ENCODE results near the gene AMIGO2. TPM values are rescaled to one million over a fixed set of nuclear protein-coding genes. Genes with fewer than 3 reads are reported as not detected.

The AMIGO2 gene
- total RNA-seq, 1 donor, result 8.0 TPM

DNA sequence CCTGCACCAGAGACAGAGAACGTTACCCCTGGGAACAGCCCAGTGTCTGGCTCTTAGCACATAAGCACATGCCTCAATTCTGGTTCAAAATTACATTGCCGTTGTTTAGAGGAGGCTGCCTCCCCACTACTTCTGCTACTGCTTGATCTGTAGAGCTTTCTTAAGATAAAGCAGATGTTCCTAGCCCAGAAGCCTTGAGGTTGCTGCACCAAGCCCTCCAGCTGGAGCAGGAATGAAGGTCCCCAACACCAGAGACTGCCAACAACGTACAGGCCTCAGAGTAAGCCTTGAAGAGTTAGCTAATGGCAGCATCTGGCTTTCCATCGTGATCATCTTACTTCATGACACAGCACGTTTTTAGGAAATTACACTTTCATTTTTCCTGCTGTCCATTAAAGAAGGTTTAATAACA lies 34.7 kb upstream of the AMIGO2 start:
- no peak overlapping the region for H3K4me2 ChIP-seq (ENCODE audit: insufficient read depth, low read length)
- H3K36me3 ChIP-seq (ENCODE audit: insufficient read depth, low read length), result no peaks in the 10 kb centered on the region
- no peak for TF ChIP-seq CTCF (IDR thresholded peaks at IDR 0.05; ENCODE audit: extremely low read depth, low read depth, low read length)
- H3K4me1 ChIP-seq (ENCODE audit: insufficient read depth, low read length), result no peaks in the 10 kb centered on the region
- H3K27me3 ChIP-seq (ENCODE audit: insufficient read depth, low read length), result no peaks in the 10 kb centered on the region
- no peak overlapping the region for H3K27ac ChIP-seq (ENCODE audit: low read depth, low read length)
- no peaks in the 10 kb centered on the region for H4K20me1 ChIP-seq (ENCODE audit: insufficient read depth, low read length)
- no peak overlapping the region for H2AFZ ChIP-seq (ENCODE audit: low read length)
- H3K79me2 ChIP-seq (ENCODE audit: insufficient read depth, low read length), result no peaks in the 10 kb centered on the region
- no peak for DNase-seq (ENCODE audit: insufficient read length, low spot score, missing footprints)
- no peaks in the 10 kb centered on the region for H3K9me3 ChIP-seq (ENCODE audit: low read depth, low read length)
- H3K4me3 ChIP-seq (ENCODE audit: insufficient read depth, low read length), result no peak overlapping the region

DNA sequence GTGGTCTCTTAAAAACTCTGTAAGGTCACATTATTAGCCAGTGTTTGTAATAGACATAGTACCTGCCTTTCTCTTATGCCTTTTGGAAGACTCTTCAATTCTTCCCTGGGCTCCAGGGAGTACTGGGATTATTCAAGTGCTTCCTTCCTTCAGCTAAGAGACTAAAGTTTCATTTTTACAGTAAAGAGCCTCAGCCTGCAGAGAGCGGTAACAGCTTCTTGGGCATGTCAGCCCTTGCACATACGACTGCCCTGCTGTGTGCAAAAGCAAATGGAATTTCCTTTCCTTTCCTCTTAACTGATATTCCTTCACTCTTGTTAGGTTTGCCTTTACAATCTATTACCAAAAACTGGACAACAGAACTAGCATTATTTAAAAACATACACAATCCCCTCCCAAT lies 32.9 kb upstream of the AMIGO2 start:
- H3K79me2 ChIP-seq (ENCODE audit: insufficient read depth, low read length), result no peaks in the 10 kb centered on the region
- no peaks in the 10 kb centered on the region for H3K27me3 ChIP-seq (ENCODE audit: insufficient read depth, low read length)
- no peak overlapping the region for H3K4me3 ChIP-seq (ENCODE audit: insufficient read depth, low read length)
- no peak for DNase-seq (ENCODE audit: insufficient read length, low spot score, missing footprints)
- no peaks in the 10 kb centered on the region for H3K36me3 ChIP-seq (ENCODE audit: insufficient read depth, low read length)
- no peak for TF ChIP-seq CTCF (IDR thresholded peaks at IDR 0.05; ENCODE audit: extremely low read depth, low read depth, low read length)
- H3K27ac ChIP-seq (ENCODE audit: low read depth, low read length), result no peak overlapping the region
- H2AFZ ChIP-seq (ENCODE audit: low read length), result no peak overlapping the region
- no peak overlapping the region for H3K4me2 ChIP-seq (ENCODE audit: insufficient read depth, low read length)
- H3K9me3 ChIP-seq (ENCODE audit: low read depth, low read length), result no peaks in the 10 kb centered on the region
- H3K4me1 ChIP-seq (ENCODE audit: insufficient read depth, low read length), result no peaks in the 10 kb centered on the region
- no peaks in the 10 kb centered on the region for H4K20me1 ChIP-seq (ENCODE audit: insufficient read depth, low read length)

GRCh38 chr12:47111854-47112253 lies 32.1 kb upstream of the AMIGO2 start:
- no peak for TF ChIP-seq CTCF (IDR thresholded peaks at IDR 0.05; ENCODE audit: extremely low read depth, low read depth, low read length)
- Histone ChIP-seq H3K27ac (ENCODE audit: low read depth, low read length) (no peak overlapping the region), H3K79me2 (ENCODE audit: insufficient read depth, low read length) (no peaks in the 10 kb centered on the region), H3K4me2 (ENCODE audit: insufficient read depth, low read length) (no peak overlapping the region), H3K4me3 (ENCODE audit: insufficient read depth, low read length) (no peak overlapping the region), H3K27me3 (ENCODE audit: insufficient read depth, low read length) (no peaks in the 10 kb centered on the region), H3K4me1 (ENCODE audit: insufficient read depth, low read length) (no peaks in the 10 kb centered on the region), H2AFZ (ENCODE audit: low read length) (no peak overlapping the region), H3K36me3 (ENCODE audit: insufficient read depth, low read length) (no peaks in the 10 kb centered on the region), H4K20me1 (ENCODE audit: insufficient read depth, low read length) (no peaks in the 10 kb centered on the region), H3K9me3 (ENCODE audit: low read depth, low read length) (no peaks in the 10 kb centered on the region)
- DNase-seq (ENCODE audit: insufficient read length, low spot score, missing footprints), result no peak

GRCh38 chr12:47111392-47111778 lies 31.6 kb upstream of the AMIGO2 start:
- Histone ChIP-seq H3K4me1 (ENCODE audit: insufficient read depth, low read length) (no peaks in the 10 kb centered on the region), H3K4me3 (ENCODE audit: insufficient read depth, low read length) (no peak overlapping the region), H2AFZ (ENCODE audit: low read length) (no peak overlapping the region), H3K36me3 (ENCODE audit: insufficient read depth, low read length) (no peaks in the 10 kb centered on the region), H4K20me1 (ENCODE audit: insufficient read depth, low read length) (no peaks in the 10 kb centered on the region), H3K27ac (ENCODE audit: low read depth, low read length) (no peak overlapping the region), H3K9me3 (ENCODE audit: low read depth, low read length) (no peaks in the 10 kb centered on the region), H3K4me2 (ENCODE audit: insufficient read depth, low read length) (no peak overlapping the region), H3K27me3 (ENCODE audit: insufficient read depth, low read length) (no peaks in the 10 kb centered on the region), H3K79me2 (ENCODE audit: insufficient read depth, low read length) (no peaks in the 10 kb centered on the region)
- no peak for DNase-seq (ENCODE audit: insufficient read length, low spot score, missing footprints)
- no peak for TF ChIP-seq CTCF (IDR thresholded peaks at IDR 0.05; ENCODE audit: extremely low read depth, low read depth, low read length)

Measured in osteoblast (primary cell).